Suprapubic skin (tissue), 4 donors: ENCODE data around the gene NABP2.

ENCODE experiments used
- CTCF ChIP-seq, 2 donors: fragments of 200-600 bp in 1 of 2; fragments of 450-650 bp in 1 of 2; sonication (generic) in 1 of 2; IDR thresholded peaks; one replicate each; pipeline ENCODE4 v1.5.1; 2016 to 2019; ENCODE audit warnings: antibody characterized with exemption in 2 of 2, mild to moderate bottlenecking in 1 of 2, moderate library complexity in 1 of 2
- EP300 ChIP-seq: sonication (generic); formaldehyde crosslinking; IDR thresholded peaks from one replicate; pipeline ENCODE4 v1.6.1; 2017; ENCODE audit warnings: antibody characterized with exemption
- POLR2A ChIP-seq, 2 donors: fragments of 450-650 bp; IDR thresholded peaks; one replicate each; pipeline ENCODE4 v1.6.1; 2017; ENCODE audit warnings: antibody characterized with exemption in 2 of 2, mild to moderate bottlenecking in 2 of 2, moderate library complexity in 2 of 2
- POLR2AphosphoS5 ChIP-seq, 3 donors: sonication (generic); formaldehyde crosslinking; IDR thresholded peaks; one replicate each; pipeline ENCODE4 v1.6.1; 2017; ENCODE audit warnings: antibody characterized with exemption in 3 of 3

GRCh38 chr12:56256326-56256960, 32.3 kb downstream of the NABP2 start:
- TF ChIP-seq CTCF (IDR thresholded peaks at IDR 0.05) (no peak), POLR2AphosphoS5 (IDR thresholded peaks at IDR 0.05) (no peak), EP300 (no peak), POLR2A (IDR thresholded peaks at IDR 0.05) (no peak)
